ENCODE measurements around the gene ALG2.

DNA sequence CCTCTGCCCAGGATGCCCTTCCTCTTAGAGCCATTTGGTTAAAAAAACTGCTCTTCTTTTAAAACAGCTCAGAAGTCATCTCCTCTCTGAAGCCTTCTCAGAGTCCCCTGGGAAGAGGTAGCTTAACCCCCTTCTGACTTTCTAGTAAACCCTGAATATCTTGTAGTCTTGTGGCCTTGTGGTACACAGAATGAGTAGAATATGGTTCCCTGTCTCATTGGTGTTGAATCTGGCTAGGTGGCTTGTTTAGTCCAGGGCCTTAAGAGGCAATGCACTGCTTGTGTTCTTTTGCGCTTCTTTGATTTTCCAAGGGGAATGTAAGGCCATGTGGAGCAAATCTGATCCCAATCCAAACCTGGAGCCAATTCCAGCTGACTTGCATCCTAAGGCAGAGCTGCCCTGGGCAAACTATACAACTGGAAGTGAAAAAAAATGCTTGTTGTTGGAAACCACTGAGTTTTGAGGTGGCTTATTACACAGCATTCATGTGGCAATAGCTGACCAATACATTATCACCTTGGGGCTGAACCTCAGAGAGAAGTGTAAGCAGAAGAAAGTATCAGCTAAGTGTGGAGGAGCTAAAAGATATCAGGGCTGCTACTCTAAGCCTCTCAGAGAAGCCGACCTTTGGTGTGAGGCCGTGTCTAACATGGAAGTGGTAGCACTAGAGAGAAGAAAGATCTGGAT is 31.0 kb downstream of the ALG2 start:
- TF ChIP-seq, protein P1, sequence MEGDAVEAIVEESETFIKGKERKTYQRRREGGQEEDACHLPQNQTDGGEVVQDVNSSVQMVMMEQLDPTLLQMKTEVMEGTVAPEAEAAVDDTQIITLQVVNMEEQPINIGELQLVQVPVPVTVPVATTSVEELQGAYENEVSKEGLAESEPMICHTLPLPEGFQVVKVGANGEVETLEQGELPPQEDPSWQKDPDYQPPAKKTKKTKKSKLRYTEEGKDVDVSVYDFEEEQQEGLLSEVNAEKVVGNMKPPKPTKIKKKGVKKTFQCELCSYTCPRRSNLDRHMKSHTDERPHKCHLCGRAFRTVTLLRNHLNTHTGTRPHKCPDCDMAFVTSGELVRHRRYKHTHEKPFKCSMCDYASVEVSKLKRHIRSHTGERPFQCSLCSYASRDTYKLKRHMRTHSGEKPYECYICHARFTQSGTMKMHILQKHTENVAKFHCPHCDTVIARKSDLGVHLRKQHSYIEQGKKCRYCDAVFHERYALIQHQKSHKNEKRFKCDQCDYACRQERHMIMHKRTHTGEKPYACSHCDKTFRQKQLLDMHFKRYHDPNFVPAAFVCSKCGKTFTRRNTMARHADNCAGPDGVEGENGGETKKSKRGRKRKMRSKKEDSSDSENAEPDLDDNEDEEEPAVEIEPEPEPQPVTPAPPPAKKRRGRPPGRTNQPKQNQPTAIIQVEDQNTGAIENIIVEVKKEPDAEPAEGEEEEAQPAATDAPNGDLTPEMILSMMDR (IDR thresholded peaks at IDR 0.05): no peak
- TF ChIP-seq, protein P2, sequence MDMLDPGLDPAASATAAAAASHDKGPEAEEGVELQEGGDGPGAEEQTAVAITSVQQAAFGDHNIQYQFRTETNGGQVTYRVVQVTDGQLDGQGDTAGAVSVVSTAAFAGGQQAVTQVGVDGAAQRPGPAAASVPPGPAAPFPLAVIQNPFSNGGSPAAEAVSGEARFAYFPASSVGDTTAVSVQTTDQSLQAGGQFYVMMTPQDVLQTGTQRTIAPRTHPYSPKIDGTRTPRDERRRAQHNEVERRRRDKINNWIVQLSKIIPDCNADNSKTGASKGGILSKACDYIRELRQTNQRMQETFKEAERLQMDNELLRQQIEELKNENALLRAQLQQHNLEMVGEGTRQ (IDR thresholded peaks at IDR 0.05; ENCODE audit: borderline replicate concordance, low read depth, low read length): no peak
- TF ChIP-seq, protein P3, sequence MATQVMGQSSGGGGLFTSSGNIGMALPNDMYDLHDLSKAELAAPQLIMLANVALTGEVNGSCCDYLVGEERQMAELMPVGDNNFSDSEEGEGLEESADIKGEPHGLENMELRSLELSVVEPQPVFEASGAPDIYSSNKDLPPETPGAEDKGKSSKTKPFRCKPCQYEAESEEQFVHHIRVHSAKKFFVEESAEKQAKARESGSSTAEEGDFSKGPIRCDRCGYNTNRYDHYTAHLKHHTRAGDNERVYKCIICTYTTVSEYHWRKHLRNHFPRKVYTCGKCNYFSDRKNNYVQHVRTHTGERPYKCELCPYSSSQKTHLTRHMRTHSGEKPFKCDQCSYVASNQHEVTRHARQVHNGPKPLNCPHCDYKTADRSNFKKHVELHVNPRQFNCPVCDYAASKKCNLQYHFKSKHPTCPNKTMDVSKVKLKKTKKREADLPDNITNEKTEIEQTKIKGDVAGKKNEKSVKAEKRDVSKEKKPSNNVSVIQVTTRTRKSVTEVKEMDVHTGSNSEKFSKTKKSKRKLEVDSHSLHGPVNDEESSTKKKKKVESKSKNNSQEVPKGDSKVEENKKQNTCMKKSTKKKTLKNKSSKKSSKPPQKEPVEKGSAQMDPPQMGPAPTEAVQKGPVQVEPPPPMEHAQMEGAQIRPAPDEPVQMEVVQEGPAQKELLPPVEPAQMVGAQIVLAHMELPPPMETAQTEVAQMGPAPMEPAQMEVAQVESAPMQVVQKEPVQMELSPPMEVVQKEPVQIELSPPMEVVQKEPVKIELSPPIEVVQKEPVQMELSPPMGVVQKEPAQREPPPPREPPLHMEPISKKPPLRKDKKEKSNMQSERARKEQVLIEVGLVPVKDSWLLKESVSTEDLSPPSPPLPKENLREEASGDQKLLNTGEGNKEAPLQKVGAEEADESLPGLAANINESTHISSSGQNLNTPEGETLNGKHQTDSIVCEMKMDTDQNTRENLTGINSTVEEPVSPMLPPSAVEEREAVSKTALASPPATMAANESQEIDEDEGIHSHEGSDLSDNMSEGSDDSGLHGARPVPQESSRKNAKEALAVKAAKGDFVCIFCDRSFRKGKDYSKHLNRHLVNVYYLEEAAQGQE (IDR thresholded peaks at IDR 0.05; ENCODE audit: low read depth, low read length): no peak
- no peak for TF ChIP-seq ELF1 (IDR thresholded peaks at IDR 0.05)
- TF ChIP-seq POLR2AphosphoS5 (IDR thresholded peaks at IDR 0.05; ENCODE audit: low read depth, low read length): no peak
- no peak for TF ChIP-seq RXRA (IDR thresholded peaks at IDR 0.05; ENCODE audit: borderline replicate concordance, low read depth)
- no peak for TF ChIP-seq EZH2phosphoT487 (IDR thresholded peaks at IDR 0.05; ENCODE audit: borderline replicate concordance, low read depth)
- no peak for TF ChIP-seq YY1 (IDR thresholded peaks at IDR 0.05; ENCODE audit: low read depth)
- TF ChIP-seq, protein P4, sequence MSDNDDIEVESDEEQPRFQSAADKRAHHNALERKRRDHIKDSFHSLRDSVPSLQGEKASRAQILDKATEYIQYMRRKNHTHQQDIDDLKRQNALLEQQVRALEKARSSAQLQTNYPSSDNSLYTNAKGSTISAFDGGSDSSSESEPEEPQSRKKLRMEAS (IDR thresholded peaks at IDR 0.05; ENCODE audit: low read depth): no peak
- TF ChIP-seq NFIC (IDR thresholded peaks at IDR 0.05; ENCODE audit: borderline replicate concordance): no peak
- no peak for TF ChIP-seq MXI1 (IDR thresholded peaks at IDR 0.05; ENCODE audit: low read depth, low read length)
- TF ChIP-seq, protein P5, sequence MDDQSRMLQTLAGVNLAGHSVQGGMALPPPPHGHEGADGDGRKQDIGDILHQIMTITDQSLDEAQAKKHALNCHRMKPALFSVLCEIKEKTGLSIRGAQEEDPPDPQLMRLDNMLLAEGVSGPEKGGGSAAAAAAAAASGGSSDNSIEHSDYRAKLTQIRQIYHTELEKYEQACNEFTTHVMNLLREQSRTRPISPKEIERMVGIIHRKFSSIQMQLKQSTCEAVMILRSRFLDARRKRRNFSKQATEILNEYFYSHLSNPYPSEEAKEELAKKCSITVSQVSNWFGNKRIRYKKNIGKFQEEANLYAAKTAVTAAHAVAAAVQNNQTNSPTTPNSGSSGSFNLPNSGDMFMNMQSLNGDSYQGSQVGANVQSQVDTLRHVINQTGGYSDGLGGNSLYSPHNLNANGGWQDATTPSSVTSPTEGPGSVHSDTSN (IDR thresholded peaks at IDR 0.05): no peak
